Osteoblast (primary cell): ENCODE measurements around the gene LEO1. TPM values are rescaled to one million over a fixed set of nuclear protein-coding genes. Genes with fewer than 3 reads are reported as not detected.

Experiments
- DNase-seq: peaks from one replicate; pipeline ENCODE4 v3.0.0; 2011; ENCODE audit warnings: low spot score, mixed read lengths; ENCODE audit not compliant: insufficient read length; ENCODE audit errors: missing footprints
- H2AFZ ChIP-seq: 2 replicates; pipeline ENCODE4 v1.6.0; 2011; ENCODE audit warnings: mild to moderate bottlenecking, low read length
- H3K27ac ChIP-seq: 2 replicates; pipeline ENCODE4 v1.5.1; 2011; ENCODE audit warnings: mild to moderate bottlenecking, low read depth, low read length, moderate library complexity
- H3K27me3 ChIP-seq: 2 replicates; pipeline ENCODE4 v1.6.0; 2012; ENCODE audit warnings: mild to moderate bottlenecking, control low read depth, inconsistent platforms, low read length, moderate library complexity; ENCODE audit not compliant: insufficient read depth
- H3K36me3 ChIP-seq: 2 replicates; pipeline ENCODE4 v1.5.1; 2011; ENCODE audit warnings: mild to moderate bottlenecking, low read length, control low read depth, moderate library complexity; ENCODE audit not compliant: insufficient read depth
- H3K4me1 ChIP-seq: 2 replicates; pipeline ENCODE4 v1.5.1; 2011; ENCODE audit warnings: mild to moderate bottlenecking, low read length, control low read depth, moderate library complexity; ENCODE audit not compliant: insufficient read depth
- H3K4me2 ChIP-seq: 2 replicates; pipeline ENCODE4 v1.6.0; 2011; ENCODE audit warnings: mild to moderate bottlenecking, low read length; ENCODE audit not compliant: insufficient read depth
- H3K4me3 ChIP-seq: fragments of 200-600 bp; sonication (generic); 3 replicates; pipeline ENCODE4 v1.5.1; 2012; ENCODE audit warnings: mild to moderate bottlenecking, low read length, inconsistent platforms; ENCODE audit not compliant: insufficient read depth
- H3K79me2 ChIP-seq: 2 replicates; pipeline ENCODE4 v1.6.0; 2012; ENCODE audit warnings: mild to moderate bottlenecking, low read length, control low read depth, inconsistent platforms; ENCODE audit not compliant: insufficient read depth
- H3K9me3 ChIP-seq: 2 replicates; pipeline ENCODE4 v1.5.1; 2011; ENCODE audit warnings: low read depth, low read length, control low read depth
- H4K20me1 ChIP-seq: 2 replicates; pipeline ENCODE4 v1.6.0; 2012; ENCODE audit warnings: mild to moderate bottlenecking, low read length, control low read depth; ENCODE audit not compliant: insufficient read depth
- total RNA-seq: library from RNA; depleted of rRNA; stranded (reverse); fragments of >200 nt; gene quantifications from 2 replicates; pipeline ENCODE4 v1.2.3, GENCODE V29; 2012
- TF ChIP-seq, protein P1 (sequence below): IDR thresholded peaks from 2 replicates; pipeline ENCODE4 v1.5.1; 2011; ENCODE audit warnings: mild to moderate bottlenecking, low read depth, low read length, moderate library complexity; ENCODE audit errors: extremely low read depth

Gene LEO1
- total RNA-seq, 1 donor, result 16.3 TPM

DNA sequence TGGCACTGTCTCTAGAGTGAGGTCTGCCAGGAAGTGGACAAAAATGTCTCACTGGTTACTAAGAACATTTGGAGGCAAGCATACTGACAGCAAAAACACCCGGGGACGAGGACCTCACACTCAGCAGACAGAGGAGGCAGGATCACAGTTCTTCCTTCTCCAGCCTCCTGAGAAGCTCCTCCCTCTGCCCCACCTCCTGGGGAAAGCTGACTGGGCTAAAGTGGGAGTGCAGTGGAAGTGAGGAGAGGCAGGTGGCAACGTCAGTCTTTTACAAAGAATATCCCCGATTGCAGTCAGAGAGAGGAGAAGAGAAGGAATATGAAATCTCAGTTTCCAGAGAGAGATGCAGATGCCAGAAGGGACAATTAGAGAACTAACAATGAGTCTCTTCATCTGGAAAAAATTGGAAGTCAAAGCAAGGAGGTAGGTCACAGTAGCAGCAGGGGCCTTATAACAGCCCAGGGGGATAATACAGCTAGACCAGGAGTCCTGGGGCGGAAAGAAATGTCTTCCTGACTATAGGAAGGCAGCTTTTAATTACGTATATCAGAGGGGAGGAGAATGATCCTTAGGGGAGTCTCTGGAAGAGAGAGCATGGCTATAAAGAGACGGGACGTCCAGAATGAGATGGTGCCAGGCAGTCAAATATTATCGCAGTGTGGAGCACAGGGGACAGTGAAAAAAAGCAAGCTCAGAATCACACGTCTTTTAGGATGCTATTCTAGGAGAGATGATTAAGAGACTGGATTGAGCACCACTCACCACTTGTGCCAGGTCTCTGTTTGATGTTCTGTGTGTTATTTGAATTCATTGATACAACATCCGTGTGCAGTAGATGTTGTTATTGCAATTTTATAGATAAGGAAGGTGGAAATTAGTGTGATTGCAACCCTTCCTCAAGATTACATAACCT, 47.2 kb downstream of the LEO1 start:
- no peak overlapping the region for H3K27ac ChIP-seq
- H3K4me2 ChIP-seq, result no peak overlapping the region
- H2AFZ ChIP-seq, result no peak overlapping the region
- no peaks in the 10 kb centered on the region for H3K79me2 ChIP-seq
- no peak overlapping the region for H3K4me3 ChIP-seq
- no peaks in the 10 kb centered on the region for H3K9me3 ChIP-seq
- no peak for DNase-seq
- no peaks in the 10 kb centered on the region for H3K4me1 ChIP-seq
- H3K27me3 ChIP-seq, result no peaks in the 10 kb centered on the region
- peaks cover 37% of the 10 kb centered on the region for H3K36me3 ChIP-seq
- TF ChIP-seq, protein P1, sequence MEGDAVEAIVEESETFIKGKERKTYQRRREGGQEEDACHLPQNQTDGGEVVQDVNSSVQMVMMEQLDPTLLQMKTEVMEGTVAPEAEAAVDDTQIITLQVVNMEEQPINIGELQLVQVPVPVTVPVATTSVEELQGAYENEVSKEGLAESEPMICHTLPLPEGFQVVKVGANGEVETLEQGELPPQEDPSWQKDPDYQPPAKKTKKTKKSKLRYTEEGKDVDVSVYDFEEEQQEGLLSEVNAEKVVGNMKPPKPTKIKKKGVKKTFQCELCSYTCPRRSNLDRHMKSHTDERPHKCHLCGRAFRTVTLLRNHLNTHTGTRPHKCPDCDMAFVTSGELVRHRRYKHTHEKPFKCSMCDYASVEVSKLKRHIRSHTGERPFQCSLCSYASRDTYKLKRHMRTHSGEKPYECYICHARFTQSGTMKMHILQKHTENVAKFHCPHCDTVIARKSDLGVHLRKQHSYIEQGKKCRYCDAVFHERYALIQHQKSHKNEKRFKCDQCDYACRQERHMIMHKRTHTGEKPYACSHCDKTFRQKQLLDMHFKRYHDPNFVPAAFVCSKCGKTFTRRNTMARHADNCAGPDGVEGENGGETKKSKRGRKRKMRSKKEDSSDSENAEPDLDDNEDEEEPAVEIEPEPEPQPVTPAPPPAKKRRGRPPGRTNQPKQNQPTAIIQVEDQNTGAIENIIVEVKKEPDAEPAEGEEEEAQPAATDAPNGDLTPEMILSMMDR, result no peak
- no peaks in the 10 kb centered on the region for H4K20me1 ChIP-seq

DNA sequence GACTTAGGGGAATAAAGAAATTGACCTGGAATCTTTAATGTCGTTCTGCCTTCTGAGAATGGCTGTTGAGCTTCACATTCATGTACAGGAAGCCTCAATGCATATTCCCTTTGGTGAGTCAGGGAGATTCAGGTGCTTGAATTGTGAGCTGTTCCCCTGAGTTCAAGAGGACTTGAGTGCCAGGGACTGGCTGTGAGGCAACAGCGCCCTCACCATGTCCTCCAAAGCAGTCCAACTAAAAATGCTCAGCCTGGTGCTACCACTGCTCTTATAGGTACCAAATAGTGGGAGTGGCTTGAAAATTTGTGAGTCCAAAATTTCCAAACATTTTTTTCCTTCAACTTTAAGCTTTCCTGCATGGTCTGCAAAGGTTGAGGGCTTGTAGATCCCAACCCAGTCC, 54.1 kb downstream of the LEO1 start:
- H4K20me1 ChIP-seq, result no peaks in the 10 kb centered on the region
- H3K79me2 ChIP-seq, result no peaks in the 10 kb centered on the region
- peak; percentile 38 for DNase-seq
- peaks cover 22% of the 10 kb centered on the region for H3K36me3 ChIP-seq
- no peak overlapping the region for H2AFZ ChIP-seq
- H3K4me3 ChIP-seq, result no peak overlapping the region
- H3K4me2 ChIP-seq, result no peak overlapping the region
- H3K27me3 ChIP-seq, result no peaks in the 10 kb centered on the region
- no peaks in the 10 kb centered on the region for H3K4me1 ChIP-seq
- H3K27ac ChIP-seq, result no peak overlapping the region
- TF ChIP-seq, protein P1, result peak; percentile 44
- H3K9me3 ChIP-seq, result no peaks in the 10 kb centered on the region

DNA sequence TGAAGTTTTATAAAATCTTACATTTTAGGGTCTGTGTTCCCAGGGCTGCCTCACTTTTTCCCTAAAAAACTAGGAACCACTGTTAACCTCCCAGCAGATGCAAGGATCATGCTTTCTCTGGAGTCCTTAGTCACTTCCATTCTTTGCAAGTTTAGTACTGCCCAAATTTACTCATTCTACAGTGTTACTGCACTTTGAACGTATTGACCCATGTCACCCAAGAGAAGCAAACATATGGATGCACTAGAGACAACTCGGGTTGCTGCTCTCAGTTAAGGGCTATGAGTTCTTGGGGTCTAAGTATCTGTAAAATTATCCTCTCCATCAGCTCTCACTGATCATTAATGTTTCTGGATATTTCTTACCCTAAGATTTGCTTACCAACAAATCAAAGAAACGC, 59.0 kb downstream of the LEO1 start:
- Histone ChIP-seq H4K20me1 (no peaks in the 10 kb centered on the region), H3K4me1 (peaks cover 2% of the 10 kb centered on the region), H3K4me3 (no peak overlapping the region), H2AFZ (no peak overlapping the region), H3K4me2 (no peak overlapping the region), H3K9me3 (no peaks in the 10 kb centered on the region), H3K36me3 (peaks cover 3% of the 10 kb centered on the region), H3K27ac (no peak overlapping the region), H3K27me3 (no peaks in the 10 kb centered on the region), H3K79me2 (no peaks in the 10 kb centered on the region)
- TF ChIP-seq, protein P1, result no peak
- DNase-seq, result peak; percentile 19

DNA sequence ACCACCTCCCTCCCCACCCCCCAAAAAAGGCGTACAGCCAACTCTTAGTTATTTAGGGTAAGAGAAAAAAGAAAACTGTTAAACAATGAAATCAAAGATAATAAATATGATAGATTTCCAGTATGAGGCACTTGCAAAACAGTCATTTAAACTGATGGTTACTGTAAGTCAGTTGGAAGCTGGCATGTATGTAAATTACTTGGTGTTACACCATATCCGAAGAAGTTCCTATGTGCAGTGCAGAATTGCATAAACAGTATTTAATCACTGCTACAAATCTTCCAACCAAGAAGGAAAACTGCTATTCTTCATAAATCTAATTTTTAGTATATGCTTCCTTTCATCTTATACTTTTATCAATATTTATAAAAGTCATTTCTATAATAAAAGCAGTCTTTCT, 62.0 kb downstream of the LEO1 start:
- TF ChIP-seq, protein P1, result no peak
- H3K36me3 ChIP-seq, result no peaks in the 10 kb centered on the region

More for the DNA sequence above, 62.0 kb downstream of the LEO1 start:
- Histone ChIP-seq H3K4me3 (no peak overlapping the region), H3K9me3 (no peaks in the 10 kb centered on the region), H2AFZ (no peak overlapping the region), H3K27me3 (no peaks in the 10 kb centered on the region), H3K27ac (no peak overlapping the region), H4K20me1 (peaks cover 8% of the 10 kb centered on the region), H3K4me2 (no peak overlapping the region), H3K79me2 (no peaks in the 10 kb centered on the region), H3K4me1 (peaks cover 11% of the 10 kb centered on the region)
- no peak for DNase-seq
